ENCODE results near the gene ATP4B. TPM values are rescaled to one million over a fixed set of nuclear protein-coding genes. Genes with fewer than 3 reads are reported as not detected.

ATP4B gene
- polyA plus RNA-seq, 2 of the 4 experiments (the other 2 are of a cell fraction): not detected

- FAIRE-seq: no peak
- no peak for ATAC-seq
- Histone ChIP-seq H3K4me3 (no peak overlapping the region), H3K9me3 (no peaks in the 10 kb centered on the region), H3K4me1 (no peaks in the 10 kb centered on the region), H3K4me2 (no peak overlapping the region), H3K27ac (no peak overlapping the region)
- POLR2A ChIA-PET: no interaction called here
- TF ChIP-seq SREBF2 (IDR thresholded peaks at IDR 0.05) (no peak), FOSB (CRISPR knock-in tag; IDR thresholded peaks at IDR 0.05) (no peak)
- 46% methylated on average over 16 of the region's 24 CpGs for WGBS (ENCODE audit: missing lambda C conversion rate)
- CTCF ChIA-PET: no interaction called here
- no peak for DNase-seq (ENCODE audit: low read depth in 1 of 2, low spot score in 1 of 2)
These were observed 10.5 kb upstream of the ATP4B start for GRCh38 chr13:113668491-113668971.

- no peak for FAIRE-seq
- TF ChIP-seq KDM1A (IDR thresholded peaks at IDR 0.05; ENCODE audit: low read depth) (no peak), RARB (CRISPR knock-in tag; IDR thresholded peaks at IDR 0.05) (no peak), ATOH8 (CRISPR knock-in tag; IDR thresholded peaks at IDR 0.05; ENCODE audit: low read depth) (no peak), ELK1 (IDR thresholded peaks at IDR 0.05; ENCODE audit: low read depth, low read length) (no peak), JUNB (IDR thresholded peaks at IDR 0.05) (no peak), FOXS1 (CRISPR knock-in tag; IDR thresholded peaks at IDR 0.05) (no peak), RFX5 (IDR thresholded peaks at IDR 0.05) (no peak), CTCF (IDR thresholded peaks at IDR 0.05) (no peak), JUN (IDR thresholded peaks at IDR 0.05) (no peak), SREBF2 (IDR thresholded peaks at IDR 0.05) (no peak), ZC3H11A (IDR thresholded peaks at IDR 0.05) (no peak), PHF8 (IDR thresholded peaks at IDR 0.05; ENCODE audit: borderline replicate concordance, low read depth) (no peak), HOXB5 (CRISPR knock-in tag; IDR thresholded peaks at IDR 0.05) (no peak), HDAC2 (IDR thresholded peaks at IDR 0.05) (no peak)
- no peak for DNase-seq (ENCODE audit: low read depth in 1 of 2, low spot score in 1 of 2)
- ChIA-PET CTCF (interaction anchor here (0.5 to 4.6 kb wide), 2 partner anchors 56 to 121 kb away, joined by 4 to 14 read pairs; no protein-coding TSS in a partner anchor), POLR2A (no interaction called here)
- WGBS (ENCODE audit: missing lambda C conversion rate): 54% methylated on average over 16 of the region's 29 CpGs
- no peak overlapping the region for H3K4me3 ChIP-seq
- H3K4me1 ChIP-seq: no peaks in the 10 kb centered on the region
- ATAC-seq: no peak
- H3K4me2 ChIP-seq: no peak overlapping the region
- no peaks in the 10 kb centered on the region for H3K9me3 ChIP-seq
- no peak overlapping the region for H3K27ac ChIP-seq
These were observed 9.9 kb upstream of the ATP4B start for GRCh38 chr13:113667771-113668490.

GRCh38 chr13:113666951-113667701 lies 9.1 kb upstream of the ATP4B start, which contains the start of gene GRK1:
Gene GRK1 (plus strand): TSS chr13:113667219. CDS start chr13:113667387, 168 bp downstream.
- no peak for FAIRE-seq
- 77% methylated on average over 11 of the region's 32 CpGs for WGBS (ENCODE audit: missing lambda C conversion rate)
- CTCF ChIA-PET: interaction anchor here (0.5 to 4.6 kb wide), 2 partner anchors 57 to 122 kb away, joined by 4 to 14 read pairs; no protein-coding TSS in a partner anchor
- TF ChIP-seq CTCF (IDR thresholded peaks at IDR 0.05): no peak
- no peak for TF ChIP-seq CEBPB (IDR thresholded peaks at IDR 0.05)
- TF ChIP-seq BHLHE40 (IDR thresholded peaks at IDR 0.05; ENCODE audit: low read depth, low read length): no peak
- TF ChIP-seq HMGXB4 (CRISPR knock-in tag; IDR thresholded peaks at IDR 0.05; ENCODE audit: borderline replicate concordance): no peak
- TF ChIP-seq POLR2A (IDR thresholded peaks at IDR 0.05; ENCODE audit: low read length): no peak
- no peak for TF ChIP-seq JUN (IDR thresholded peaks at IDR 0.05)
- TF ChIP-seq GATA3 (IDR thresholded peaks at IDR 0.05; ENCODE audit: borderline replicate concordance): no peak
- no peak for TF ChIP-seq HOXB5 (CRISPR knock-in tag; IDR thresholded peaks at IDR 0.05)
- TF ChIP-seq ELK1 (IDR thresholded peaks at IDR 0.05; ENCODE audit: low read depth, low read length): no peak
- TF ChIP-seq MAFK (IDR thresholded peaks at IDR 0.05; ENCODE audit: partially characterized antibody): no peak
- TF ChIP-seq ZNF302 (CRISPR knock-in tag; IDR thresholded peaks at IDR 0.05): no peak

More at GRCh38 chr13:113666951-113667701, 9.1 kb upstream of the ATP4B start, which contains the start of gene GRK1:
- H3K4me2 ChIP-seq: no peak within 1 kb of the TSS
- DNase-seq (ENCODE audit: low read depth in 1 of 2, low spot score in 1 of 2) (no peak), ATAC-seq (peak in 1 of 2 experiments; percentile 39; a peak in 1 of 6 replicates)
- POLR2A ChIA-PET: no interaction called here
- H3K4me3 ChIP-seq: no peak within 1 kb of the TSS
- H3K4me1 ChIP-seq: no peaks in the 10 kb centered on the region
- H3K9me3 ChIP-seq: peaks cover 1% of the 10 kb centered on the region; the same call in 2 of the 3 replicates
- no peak within 1 kb of the TSS for H3K27ac ChIP-seq
